ENCODE measurements around the gene ACTL10. TPM values are rescaled to one million over a fixed set of nuclear protein-coding genes. Genes with fewer than 3 reads are reported as not detected.

ACTL10 gene
- total RNA-seq (1 to 10 TPM; 1.2 to 2.3 TPM), polyA plus RNA-seq (ENCODE audit: insufficient read length in 6 of 6) (under 1 TPM; 0.30 to 0.79 (median 0.48) TPM)
- long read RNA-seq, donor 1, partial matches to known transcripts, result 0 of 1 reads
- long read RNA-seq, donor 1, other reads (novel, unspliced or antisense), result 0 of 1 reads
- long read RNA-seq, donor 2, partial matches to known transcripts, result 0 of 1 reads
- long read RNA-seq, donor 2, other reads (novel, unspliced or antisense), result 0 of 1 reads
- long read RNA-seq, donor 3, partial matches to known transcripts, result 0 of 1 reads
- long read RNA-seq, donor 3, other reads (novel, unspliced or antisense), result 0 of 1 reads
- long read RNA-seq, donor 4, partial matches to known transcripts, result 0 of 1 reads
- long read RNA-seq, donor 4, other reads (novel, unspliced or antisense), result 0 of 1 reads
- long read RNA-seq, donor 5, partial matches to known transcripts, result 0 of 1 reads
- long read RNA-seq, donor 5, other reads (novel, unspliced or antisense), result 0 of 1 reads
- long read RNA-seq, donor 6, result 0 reads
- long read RNA-seq, donor 7, result 0 reads
- long read RNA-seq, donor 8, result 0 reads
- long read RNA-seq, donor 9, result 0 reads
- long read RNA-seq, donor 10, transcript ACTL10-201 (1 exons, 2,028 nt), result major isoform, 7 of 7 reads
- long read RNA-seq, donor 10, partial matches to known transcripts, result 0 of 7 reads
- long read RNA-seq, donor 10, other reads (novel, unspliced or antisense), result 0 of 7 reads
- long read RNA-seq, donor 11, result 0 reads
- long read RNA-seq, donor 12, result 0 reads

- peak; percentile 89 to 98 (median 98) for DNase-seq
- no peaks in the 10 kb centered on the region for H3K27me3 ChIP-seq
- peaks cover 18 to 50% of the 10 kb centered on the region in 2 donors for H3K4me1 ChIP-seq
- no peaks in the 10 kb centered on the region for H3K9me3 ChIP-seq
- intact Hi-C loops (cut with DNase I), result no loop called here
- H3K4me3 ChIP-seq, result peak within 1 kb of the TSS; percentile 55 to 56
- H3K36me3 ChIP-seq, result peaks cover 0 to 11% of the 10 kb centered on the region in 2 donors
- peak within 1 kb of the TSS; percentile 79 to 87 for H3K27ac ChIP-seq
- TF ChIP-seq, protein P1, sequence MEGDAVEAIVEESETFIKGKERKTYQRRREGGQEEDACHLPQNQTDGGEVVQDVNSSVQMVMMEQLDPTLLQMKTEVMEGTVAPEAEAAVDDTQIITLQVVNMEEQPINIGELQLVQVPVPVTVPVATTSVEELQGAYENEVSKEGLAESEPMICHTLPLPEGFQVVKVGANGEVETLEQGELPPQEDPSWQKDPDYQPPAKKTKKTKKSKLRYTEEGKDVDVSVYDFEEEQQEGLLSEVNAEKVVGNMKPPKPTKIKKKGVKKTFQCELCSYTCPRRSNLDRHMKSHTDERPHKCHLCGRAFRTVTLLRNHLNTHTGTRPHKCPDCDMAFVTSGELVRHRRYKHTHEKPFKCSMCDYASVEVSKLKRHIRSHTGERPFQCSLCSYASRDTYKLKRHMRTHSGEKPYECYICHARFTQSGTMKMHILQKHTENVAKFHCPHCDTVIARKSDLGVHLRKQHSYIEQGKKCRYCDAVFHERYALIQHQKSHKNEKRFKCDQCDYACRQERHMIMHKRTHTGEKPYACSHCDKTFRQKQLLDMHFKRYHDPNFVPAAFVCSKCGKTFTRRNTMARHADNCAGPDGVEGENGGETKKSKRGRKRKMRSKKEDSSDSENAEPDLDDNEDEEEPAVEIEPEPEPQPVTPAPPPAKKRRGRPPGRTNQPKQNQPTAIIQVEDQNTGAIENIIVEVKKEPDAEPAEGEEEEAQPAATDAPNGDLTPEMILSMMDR (IDR thresholded peaks at IDR 0.05), result peak in 1 of 2 donors; percentile 36
- peak; percentile 81 for ATAC-seq
Measured at GRCh38 chr20:33666293-33667244, at the start of gene ACTL10. Gene ACTL10 (plus strand): TSS chr20:33666943. CDS start chr20:33667498, 555 bp downstream.

GRCh38 chr20:33621717-33622400 is 44.9 kb upstream of the ACTL10 start:
- DNase-seq (no peak), ATAC-seq (no peak)
- H3K27me3 ChIP-seq, result no peaks in the 10 kb centered on the region
- H3K4me1 ChIP-seq, result no peaks in the 10 kb centered on the region
- TF ChIP-seq, protein P1 (IDR thresholded peaks at IDR 0.05), result no peak
- H3K9me3 ChIP-seq, result no peaks in the 10 kb centered on the region
- H3K27ac ChIP-seq, result no peak overlapping the region
- intact Hi-C loops (cut with DNase I), result no loop called here
- peaks cover 0 to 45% of the 10 kb centered on the region in 2 donors for H3K36me3 ChIP-seq
- H3K4me3 ChIP-seq, result no peak overlapping the region

GRCh38 chr20:33622705-33623365 is 43.9 kb upstream of the ACTL10 start:
- no peaks in the 10 kb centered on the region for H3K4me1 ChIP-seq
- intact Hi-C loops (cut with DNase I), result no loop called here
- DNase-seq (no peak), ATAC-seq (no peak)
- H3K27me3 ChIP-seq, result no peaks in the 10 kb centered on the region
- TF ChIP-seq, protein P1 (IDR thresholded peaks at IDR 0.05), result no peak
- H3K4me3 ChIP-seq, result no peak overlapping the region
- peaks cover 0 to 44% of the 10 kb centered on the region in 2 donors for H3K36me3 ChIP-seq
- no peaks in the 10 kb centered on the region for H3K9me3 ChIP-seq
- no peak overlapping the region for H3K27ac ChIP-seq

DNA sequence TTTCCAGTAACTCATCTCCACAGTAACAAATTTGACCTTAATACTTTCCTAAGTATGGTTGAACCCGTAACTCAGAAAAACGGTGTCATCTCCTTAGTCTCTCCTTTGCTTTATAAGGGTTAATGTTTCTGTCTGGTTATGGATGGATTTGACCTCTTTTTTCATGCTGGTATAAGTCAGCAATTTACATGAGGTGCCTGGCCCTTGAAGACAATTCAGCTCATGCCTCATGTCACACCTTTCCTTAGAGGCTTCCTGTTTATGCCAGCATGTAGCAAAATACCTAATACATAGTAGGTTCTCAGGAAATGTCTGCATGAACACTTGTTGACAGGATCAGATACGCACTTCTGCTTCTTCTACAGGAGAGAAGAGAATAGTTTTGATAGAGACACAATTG is 42.3 kb upstream of the ACTL10 start:
- intact Hi-C loops (cut with DNase I), result no loop called here
- H3K4me1 ChIP-seq, result no peaks in the 10 kb centered on the region
- DNase-seq (no peak), ATAC-seq (no peak)
- H3K27me3 ChIP-seq, result no peaks in the 10 kb centered on the region
- TF ChIP-seq, protein P1 (IDR thresholded peaks at IDR 0.05), result no peak
- H3K36me3 ChIP-seq, result peaks cover 0 to 59% of the 10 kb centered on the region in 2 donors
- H3K4me3 ChIP-seq, result no peak overlapping the region
- H3K9me3 ChIP-seq, result no peaks in the 10 kb centered on the region
- no peak overlapping the region for H3K27ac ChIP-seq

Measured in left lung (tissue), 14 donors.